Activated T-cell treated with anti-CD3 and anti-CD28 coated beads for 48 hours (primary cell): ENCODE measurements around the gene RNU7-1.

Experiments used
- DNase-seq: peaks from one replicate; pipeline ENCODE4 v3.0.0-alpha.2; 2020; ENCODE audit warnings: low read depth

The RNU7-1 gene

DNA sequence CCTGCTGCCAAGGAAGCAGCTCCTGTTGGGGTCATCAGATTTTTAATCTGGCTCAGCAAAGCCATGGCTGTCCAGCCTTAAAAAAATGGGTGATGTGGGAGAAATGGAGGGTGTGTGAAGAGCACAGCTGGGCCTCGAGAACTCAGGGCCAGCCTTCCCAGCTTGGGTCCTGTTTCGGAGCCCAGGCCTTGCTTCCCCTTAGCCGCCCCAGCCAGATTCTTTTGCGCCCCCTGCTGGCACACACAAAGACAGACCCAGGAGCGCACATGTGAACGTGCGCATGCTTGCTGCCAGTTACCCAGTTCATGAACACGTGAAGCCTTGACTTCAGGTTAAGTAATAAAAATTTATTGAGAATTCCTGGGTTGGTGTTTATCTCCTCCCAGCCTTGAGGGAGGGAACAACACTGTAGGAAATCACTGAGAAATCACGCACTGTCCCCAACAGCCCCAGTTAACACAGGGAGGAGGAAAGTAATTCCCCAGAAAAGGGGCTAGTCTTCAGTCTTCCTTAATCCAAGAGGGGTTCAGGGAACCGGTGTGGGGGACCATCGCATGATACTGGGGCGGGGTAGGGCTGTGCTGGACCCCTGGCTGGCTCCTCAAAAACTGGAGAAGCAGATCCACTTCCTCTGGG is 21.5 kb downstream of the RNU7-1 start:
- peak; percentile 80 for DNase-seq

DNA sequence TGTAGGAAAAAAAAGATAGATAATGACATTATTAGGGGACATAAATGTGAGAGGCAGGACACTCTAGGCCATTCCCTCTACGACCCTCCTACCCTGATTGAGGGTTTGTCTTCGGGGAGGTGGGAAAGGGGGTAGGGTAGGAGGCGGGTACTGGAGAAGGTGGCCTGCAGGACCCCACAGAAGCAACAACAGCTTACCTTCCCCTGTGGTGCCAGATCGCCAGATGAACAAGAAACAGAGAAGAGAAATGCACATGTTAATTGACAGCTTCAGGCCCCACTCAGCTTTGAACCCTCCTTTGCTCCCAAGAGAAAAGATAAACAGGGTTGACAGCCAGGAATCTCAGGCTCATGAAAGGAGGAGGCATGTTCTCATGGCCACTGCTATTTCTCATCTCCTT is 22.1 kb downstream of the RNU7-1 start:
- no peak for DNase-seq

DNA sequence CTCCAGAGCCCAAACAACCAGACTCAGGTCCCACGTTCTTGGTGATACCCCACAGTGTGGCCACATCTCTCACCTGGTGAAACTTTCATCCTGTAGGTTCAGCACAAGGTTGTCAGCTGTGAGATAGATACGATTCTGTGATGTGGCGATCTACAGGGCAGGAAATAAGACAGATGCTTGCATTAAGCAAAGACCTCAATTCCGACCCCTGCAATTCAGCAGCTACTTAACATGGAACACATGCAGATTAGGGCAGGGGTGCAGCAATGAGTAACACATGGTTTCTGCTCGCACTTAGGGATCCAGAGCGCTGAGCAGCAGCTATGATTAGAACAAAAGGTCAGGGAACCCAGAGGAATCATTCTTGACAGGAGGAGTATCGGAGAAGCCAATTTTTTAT is 22.7 kb downstream of the RNU7-1 start:
- DNase-seq = no peak

- DNase-seq = no peak
These were observed 24.1 kb downstream of the RNU7-1 start for GRCh38 chr12:6967651-6968100.

- DNase-seq = no peak
These were observed 24.8 kb downstream of the RNU7-1 start for GRCh38 chr12:6968426-6968825.

- DNase-seq = no peak
These were observed 26.5 kb downstream of the RNU7-1 start for GRCh38 chr12:6970096-6970527.

GRCh38 chr12:6974180-6974579 is 30.6 kb downstream of the RNU7-1 start:
- DNase-seq = no peak

DNA sequence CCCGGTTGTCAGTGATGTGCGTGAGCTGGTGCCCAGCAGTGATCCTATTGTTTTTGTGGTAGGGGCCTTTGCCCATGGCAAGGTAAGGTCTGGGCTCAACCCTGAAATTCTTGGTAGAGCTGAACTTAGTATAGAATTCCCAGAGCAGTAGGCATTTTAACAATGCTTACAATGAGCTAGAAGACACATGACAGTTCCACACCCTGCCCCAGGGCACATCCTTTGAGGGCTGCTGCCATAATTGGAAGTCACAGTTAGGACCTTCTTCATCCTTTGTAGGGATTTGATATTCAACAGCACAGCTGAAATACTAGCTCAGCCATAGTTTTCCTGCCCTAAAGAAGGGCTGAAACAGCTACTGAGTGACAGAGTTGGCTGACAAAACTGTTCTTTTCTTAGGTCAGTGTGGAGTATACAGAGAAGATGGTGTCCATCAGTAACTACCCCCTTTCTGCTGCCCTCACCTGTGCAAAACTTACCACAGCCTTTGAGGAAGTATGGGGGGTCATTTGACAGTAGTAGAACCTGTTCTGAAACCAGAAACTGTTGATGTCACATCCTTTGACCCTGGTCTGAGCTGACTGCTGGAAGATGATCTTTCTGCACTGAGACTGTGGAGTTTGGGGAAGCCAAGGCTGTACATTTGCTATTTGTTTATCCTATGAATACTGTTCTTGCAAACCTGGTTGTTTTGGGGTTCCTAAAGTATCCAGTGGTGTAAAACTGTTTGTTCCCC is 31.8 kb downstream of the RNU7-1 start:
- DNase-seq = no peak

DNA sequence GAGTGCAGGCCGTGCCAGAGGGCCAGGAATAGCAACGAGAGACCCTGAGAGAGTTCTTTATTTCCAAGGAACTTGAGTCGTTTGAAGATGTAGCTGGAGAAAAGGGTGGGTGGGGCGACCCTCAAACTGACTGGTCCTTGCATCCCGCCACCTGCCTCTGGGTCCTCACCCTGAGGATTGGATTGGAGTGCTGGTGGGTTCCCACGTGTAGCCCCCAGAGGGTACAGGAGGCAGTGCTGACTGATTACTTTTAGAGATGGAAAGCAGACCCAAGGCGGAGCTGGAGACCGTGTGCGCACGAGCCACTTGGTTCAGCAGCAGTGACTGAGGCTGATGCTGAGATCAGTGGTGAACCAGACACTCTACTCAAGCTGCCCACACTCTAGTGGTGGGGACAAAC is 34.0 kb downstream of the RNU7-1 start:
- DNase-seq = no peak

DNA sequence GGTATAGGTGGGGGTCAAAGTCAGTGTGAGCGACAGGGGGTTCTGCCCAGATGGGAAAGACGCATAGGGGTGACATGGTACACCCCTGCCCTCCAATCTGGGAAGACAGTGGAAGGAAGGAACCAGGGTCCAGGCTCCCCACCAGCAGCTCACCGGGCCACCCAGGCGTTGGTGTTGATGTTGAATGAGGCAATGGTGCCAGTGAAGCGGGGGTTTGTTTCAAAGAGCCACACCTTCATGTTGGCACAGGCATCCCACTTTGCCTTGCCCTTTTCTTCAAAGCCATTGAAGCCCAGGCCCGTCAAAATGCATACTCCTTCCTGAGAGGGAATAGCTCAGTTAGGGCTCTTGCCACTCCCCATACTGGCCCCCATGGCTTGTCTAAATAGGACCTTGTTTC is 34.6 kb downstream of the RNU7-1 start:
- DNase-seq = no peak

- DNase-seq = no peak
These were observed 35.0 kb downstream of the RNU7-1 start for GRCh38 chr12:6978611-6979011.

GRCh38 chr12:6979021-6979420 is 35.4 kb downstream of the RNU7-1 start:
- no peak for DNase-seq

GRCh38 chr12:6979453-6979852 is 35.8 kb downstream of the RNU7-1 start:
- no peak for DNase-seq

GRCh38 chr12:6980075-6980474 is 36.5 kb downstream of the RNU7-1 start:
- no peak for DNase-seq

GRCh38 chr12:6980740-6981139 is 37.1 kb downstream of the RNU7-1 start:
- no peak for DNase-seq

DNA sequence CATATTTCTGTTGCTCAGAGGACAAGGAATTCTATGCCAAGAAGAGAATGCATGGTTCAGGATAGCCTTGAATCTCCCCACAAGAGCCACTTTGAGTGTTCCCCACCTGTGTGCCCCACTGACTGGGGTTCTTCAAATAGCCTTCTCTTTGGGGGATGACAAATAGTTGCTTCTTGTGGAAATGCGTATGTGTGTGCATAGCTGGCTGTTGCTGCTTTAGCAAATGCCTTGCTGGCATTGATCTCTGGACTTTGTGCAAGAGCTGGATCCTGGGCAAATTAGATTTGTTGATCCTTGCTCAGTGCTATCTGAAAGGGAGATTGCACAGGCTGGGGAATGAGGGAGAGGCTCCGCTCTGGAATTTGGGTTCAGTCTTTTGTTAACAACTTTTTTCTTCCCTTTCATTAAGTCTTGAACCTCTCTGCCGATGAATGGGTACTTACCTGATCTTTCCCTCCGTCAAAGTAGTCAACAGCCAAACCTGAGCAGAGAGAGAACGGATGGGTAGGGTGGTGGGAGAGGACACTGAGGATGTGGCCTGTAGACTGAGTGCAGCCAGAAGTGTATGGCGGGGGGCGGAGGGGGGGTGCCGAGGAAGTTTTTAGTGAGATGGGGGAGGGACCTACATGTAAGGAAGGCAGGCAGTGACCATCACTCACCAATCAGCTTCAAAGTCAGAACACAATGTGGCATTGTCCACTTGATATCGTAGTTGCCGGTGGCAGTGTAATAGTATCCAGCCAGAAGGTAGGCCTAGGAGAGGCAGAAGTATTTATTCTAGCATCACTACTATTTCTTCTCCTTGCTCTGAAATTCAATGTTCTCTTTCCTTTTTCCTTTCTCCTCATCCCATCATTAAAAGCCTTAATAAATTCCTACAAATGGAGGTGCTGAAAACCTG is 37.8 kb downstream of the RNU7-1 start:
- no peak for DNase-seq

DNA sequence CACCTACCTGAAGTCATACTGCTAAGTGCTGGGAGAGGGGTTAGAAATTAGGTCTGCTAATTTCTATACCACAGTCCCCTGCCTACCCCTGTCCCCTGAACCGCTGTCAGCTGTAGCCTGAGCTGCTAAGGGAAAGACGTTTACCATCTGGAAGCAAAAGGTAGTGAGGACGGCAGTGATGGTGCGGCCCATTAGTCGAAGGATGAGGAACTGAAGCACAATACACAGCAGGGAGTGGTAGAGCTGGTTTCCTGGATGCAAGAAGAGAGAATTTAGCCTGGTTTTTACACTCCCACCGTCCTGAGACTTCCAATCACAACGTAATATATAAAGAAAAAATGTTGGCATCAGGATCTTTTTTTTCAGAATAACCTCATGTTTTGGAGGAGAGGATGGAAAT is 38.9 kb downstream of the RNU7-1 start:
- no peak for DNase-seq

DNA sequence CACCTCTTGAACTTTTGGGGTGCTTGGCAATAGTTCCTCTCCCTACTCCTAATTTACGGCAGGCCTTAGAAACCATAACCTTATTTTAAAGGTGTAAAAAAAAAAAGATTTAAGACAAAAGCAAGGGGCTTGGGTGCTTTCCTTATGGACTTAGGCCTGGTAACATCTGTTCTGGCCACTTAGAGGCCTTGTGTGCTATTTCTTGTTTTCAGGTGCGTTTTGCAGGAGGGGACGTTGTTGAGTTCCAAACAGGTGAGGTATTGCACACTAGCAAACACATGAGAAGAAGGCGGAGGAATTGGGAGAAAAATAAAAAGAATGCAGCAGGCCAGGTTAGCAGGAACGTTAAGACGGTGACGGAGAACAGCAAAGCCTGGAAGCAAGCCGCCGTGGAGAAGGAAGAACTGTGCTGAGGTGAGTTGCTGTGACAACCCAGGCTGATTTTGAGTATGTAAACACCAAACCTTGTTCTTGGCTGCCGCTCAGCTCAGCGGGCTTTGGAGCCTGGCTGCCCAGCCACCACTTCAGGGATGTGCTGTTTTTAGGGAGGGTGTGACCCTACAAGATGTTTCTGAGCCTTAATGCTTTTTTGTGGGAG is 44.4 kb downstream of the RNU7-1 start:
- DNase-seq = no peak
